VCaP (cell line): ENCODE results near the gene MAP3K14.

Source experiments
- H3K27ac ChIP-seq: fragments of 450-650 bp; 2 replicates; pipeline ENCODE4 v1.5.1; 2017
- CTCF ChIP-seq: fragments of 450-650 bp; conservative IDR thresholded peaks from 2 replicates; pipeline ENCODE4 v1.5.1; 2017; ENCODE audit warnings: mild to moderate bottlenecking, moderate library complexity

MAP3K14 gene

GRCh38 chr17:45236282-45236606 lies 80.6 kb downstream of the MAP3K14 start:
- H3K27ac ChIP-seq: no peak overlapping the region
- no peak for TF ChIP-seq CTCF

GRCh38 chr17:45235416-45236281 lies 81.2 kb downstream of the MAP3K14 start:
- no peak overlapping the region for H3K27ac ChIP-seq
- TF ChIP-seq CTCF: peak; percentile 91

GRCh38 chr17:45234641-45235415 lies 82.0 kb downstream of the MAP3K14 start:
- H3K27ac ChIP-seq: no peak overlapping the region
- TF ChIP-seq CTCF: peak; percentile 58

GRCh38 chr17:45233423-45233924 lies 83.3 kb downstream of the MAP3K14 start:
- no peak overlapping the region for H3K27ac ChIP-seq
- no peak for TF ChIP-seq CTCF

- no peak overlapping the region for H3K27ac ChIP-seq
- TF ChIP-seq CTCF: no peak
These were observed 84.1 kb downstream of the MAP3K14 start for GRCh38 chr17:45232514-45233422.

GRCh38 chr17:45231481-45232116 lies 85.2 kb downstream of the MAP3K14 start:
- H3K27ac ChIP-seq: no peak overlapping the region
- TF ChIP-seq CTCF: peak; percentile 49; the same call in 1 of the 2 replicates
